ENCODE data around the gene LYZL6.

Gene LYZL6

GRCh38 chr17:35906926-35907637, 36.4 kb downstream of the LYZL6 start:
- TF ChIP-seq CTCF (conservative IDR thresholded peaks at IDR 0.05): no peak
- H3K27ac ChIP-seq: no peak overlapping the region

- TF ChIP-seq CTCF (conservative IDR thresholded peaks at IDR 0.05): no peak
- no peak overlapping the region for H3K27ac ChIP-seq
Observed at GRCh38 chr17:35906191-35906925, 37.2 kb downstream of the LYZL6 start.

GRCh38 chr17:35903451-35903850, 40.1 kb downstream of the LYZL6 start:
- no peak for TF ChIP-seq CTCF (conservative IDR thresholded peaks at IDR 0.05)
- no peak overlapping the region for H3K27ac ChIP-seq

GRCh38 chr17:35901631-35902175, 41.8 kb downstream of the LYZL6 start:
- H3K27ac ChIP-seq: no peak overlapping the region
- TF ChIP-seq CTCF (conservative IDR thresholded peaks at IDR 0.05): no peak

GRCh38 chr17:35900708-35901480, 42.6 kb downstream of the LYZL6 start:
- no peak for TF ChIP-seq CTCF (conservative IDR thresholded peaks at IDR 0.05)
- no peak overlapping the region for H3K27ac ChIP-seq

- TF ChIP-seq CTCF (conservative IDR thresholded peaks at IDR 0.05): no peak
Observed at GRCh38 chr17:35900280-35900679, 43.2 kb downstream of the LYZL6 start.

More at GRCh38 chr17:35900280-35900679, 43.2 kb downstream of the LYZL6 start:
- H3K27ac ChIP-seq: no peak overlapping the region
